HL-60 (cell line): ENCODE results near the gene EFCAB8.

Experiments used
- DNase-seq, 2 experiments: peaks; one replicate each; pipeline ENCODE4 v3.0.0-alpha.2; 2010 to 2020; ENCODE audit warnings: low read depth in 1 of 2, low spot score in 1 of 2
- H3K27ac ChIP-seq: fragments of 250-450 bp; sonication (Bioruptor Pico); replicated peaks from 2 replicates; pipeline ENCODE4 v1.5.1; 2020; ENCODE audit warnings: mild to moderate bottlenecking, moderate library complexity
- H3K27me3 ChIP-seq: fragments of 250-450 bp; sonication (Bioruptor Pico); 2 replicates; pipeline ENCODE4 v1.5.1; 2021; ENCODE audit warnings: mild to moderate bottlenecking, moderate library complexity; ENCODE audit not compliant: insufficient read depth, poor library complexity, severe bottlenecking
- H3K4me3 ChIP-seq: replicated peaks from 2 replicates; pipeline ENCODE4 v1.5.1; 2011; ENCODE audit warnings: mild to moderate bottlenecking, control low read depth, low read length; ENCODE audit not compliant: insufficient read depth
- CTCF ChIP-seq: IDR thresholded peaks from one replicate; pipeline ENCODE4 v1.5.1; 2011; ENCODE audit warnings: low read length, control low read depth, inconsistent platforms; ENCODE audit not compliant: insufficient read depth
- GABPA ChIP-seq: IDR thresholded peaks from 2 replicates; pipeline ENCODE4 v1.6.1; 2012; ENCODE audit warnings: low read depth
- POLR2AphosphoS5 ChIP-seq: IDR thresholded peaks from 2 replicates; pipeline ENCODE4 v1.6.1; 2012; ENCODE audit warnings: low read depth
- REST ChIP-seq: IDR thresholded peaks from 2 replicates; pipeline ENCODE4 v1.6.1; 2012; ENCODE audit warnings: low read depth; ENCODE audit not compliant: insufficient replicate concordance
- SPI1 ChIP-seq: IDR thresholded peaks from 2 replicates; pipeline ENCODE4 v1.6.1; 2012; ENCODE audit warnings: low read depth, mild to moderate bottlenecking, borderline replicate concordance

Gene EFCAB8

GRCh38 chr20:32880635-32881034, 21.9 kb downstream of the EFCAB8 start:
- TF ChIP-seq REST (no peak), POLR2AphosphoS5 (no peak), GABPA (no peak), CTCF (no peak), SPI1 (no peak)
- DNase-seq: no peak
- H3K27me3 ChIP-seq: no peaks in the 10 kb centered on the region

DNA sequence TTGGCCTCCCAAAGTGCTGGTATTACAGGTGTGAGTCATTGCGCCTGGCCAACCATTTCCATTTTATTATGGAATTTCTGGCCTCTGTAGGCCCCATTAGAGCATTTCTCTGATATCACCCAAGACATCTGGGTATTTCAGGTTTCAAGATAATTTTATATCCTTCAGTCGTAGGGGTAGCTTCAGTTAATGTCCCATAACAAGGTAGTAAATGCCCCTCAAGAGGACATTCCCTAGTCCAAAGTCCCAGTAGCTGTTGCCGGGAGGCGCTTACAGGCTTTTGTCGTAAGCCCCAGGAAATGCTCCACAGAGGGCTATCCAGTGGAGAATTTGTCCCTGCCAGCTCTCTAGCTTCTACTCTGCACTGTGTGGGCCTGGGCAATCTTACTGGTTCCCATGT, 24.4 kb downstream of the EFCAB8 start:
- no peak for DNase-seq
- TF ChIP-seq GABPA (no peak), CTCF (no peak), SPI1 (no peak)
- Histone ChIP-seq H3K27ac (no peak overlapping the region), H3K4me3 (no peak overlapping the region), H3K27me3 (no peaks in the 10 kb centered on the region)

More at GRCh38 chr20:32880635-32881034, 21.9 kb downstream of the EFCAB8 start:
- H3K4me3 ChIP-seq: no peak overlapping the region
- no peak overlapping the region for H3K27ac ChIP-seq

DNA sequence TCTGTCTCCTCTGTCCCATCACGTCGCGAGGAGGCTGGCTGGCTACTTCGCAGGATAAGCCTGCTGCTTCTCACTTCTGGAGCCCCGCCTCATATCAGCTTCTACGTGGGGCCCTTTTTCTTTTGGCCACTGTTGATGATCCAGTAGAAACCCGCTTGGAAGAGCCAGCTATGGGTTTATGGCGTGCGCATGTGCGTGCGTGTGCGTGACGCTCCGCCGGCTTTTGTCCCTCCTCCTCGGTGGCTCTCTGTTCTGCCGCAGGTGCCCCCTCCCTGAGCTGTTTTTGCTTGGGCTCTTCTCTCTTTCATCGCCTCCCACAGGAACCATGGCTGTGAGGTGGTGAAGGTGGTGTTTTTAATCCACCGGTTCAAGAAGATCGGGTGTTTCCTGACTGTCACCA, 26.5 kb downstream of the EFCAB8 start:
- Histone ChIP-seq H3K27me3 (no peaks in the 10 kb centered on the region), H3K4me3 (no peak overlapping the region), H3K27ac (no peak overlapping the region)
- TF ChIP-seq POLR2AphosphoS5: no peak
- TF ChIP-seq REST: no peak
- TF ChIP-seq CTCF: no peak
- no peak for TF ChIP-seq GABPA
- no peak for DNase-seq

- H3K27me3 ChIP-seq: no peaks in the 10 kb centered on the region
- TF ChIP-seq GABPA (no peak), SPI1 (no peak), CTCF (no peak), REST (no peak), POLR2AphosphoS5 (no peak)
These were observed 27.2 kb downstream of the EFCAB8 start for GRCh38 chr20:32885952-32886351.

More at GRCh38 chr20:32885952-32886351, 27.2 kb downstream of the EFCAB8 start:
- H3K27ac ChIP-seq: no peak overlapping the region
- no peak overlapping the region for H3K4me3 ChIP-seq
- DNase-seq: no peak
